DMS53 treated with DMSO at 0.1 percent for 48 hours (cell line): Measurements from ENCODE around the gene IRF7.

Experiments used
- DNase-seq: peaks from one replicate; lab custom pipeline; 2025; ENCODE audit not compliant: unreplicated experiment; lab: John Stamatoyannopoulos, UW

IRF7 gene

GRCh38 chr11:565921-566509 lies 49.7 kb downstream of the IRF7 start:
- no peak for DNase-seq

GRCh38 chr11:563812-564578 lies 51.8 kb downstream of the IRF7 start:
- DNase-seq: no peak

DNA sequence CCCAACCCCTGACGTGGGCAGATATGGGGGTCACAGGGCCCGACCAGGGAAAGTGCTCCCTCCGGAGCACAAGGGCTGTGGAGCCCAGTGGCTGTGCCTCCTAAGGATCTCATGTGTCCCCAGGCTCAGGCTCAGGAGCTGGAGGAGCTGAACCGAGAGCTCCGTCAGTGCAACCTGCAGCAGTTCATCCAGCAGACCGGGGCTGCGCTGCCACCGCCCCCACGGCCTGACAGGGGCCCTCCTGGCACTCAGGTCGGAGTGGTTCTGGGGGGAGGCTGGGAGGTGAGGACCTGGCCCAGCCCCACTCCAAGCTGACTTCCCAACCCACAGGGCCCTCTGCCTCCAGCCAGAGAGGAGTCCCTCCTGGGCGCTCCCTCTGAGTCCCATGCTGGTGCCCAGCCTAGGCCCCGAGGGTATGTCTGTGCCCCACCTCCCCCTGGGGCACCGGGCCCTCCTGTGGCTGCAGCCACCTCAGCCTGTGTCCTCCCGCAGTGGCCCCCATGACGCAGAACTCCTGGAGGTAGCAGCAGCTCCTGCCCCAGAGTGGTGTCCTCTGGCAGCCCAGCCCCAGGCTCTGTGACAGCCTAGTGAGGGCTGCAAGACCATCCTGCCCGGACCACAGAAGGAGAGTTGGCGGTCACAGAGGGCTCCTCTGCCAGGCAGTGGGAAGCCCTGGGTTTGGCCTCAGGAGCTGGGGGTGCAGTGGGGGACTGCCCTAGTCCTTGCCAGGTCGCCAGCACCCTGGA lies 52.5 kb downstream of the IRF7 start:
- no peak for DNase-seq
